Effector CD8-positive, alpha-beta T cell (primary cell): ENCODE results near the gene CMKLR1.

Experiments
- DNase-seq: peaks from one replicate; lab custom pipeline; 2025; lab: John Stamatoyannopoulos, UW

Gene CMKLR1

DNA sequence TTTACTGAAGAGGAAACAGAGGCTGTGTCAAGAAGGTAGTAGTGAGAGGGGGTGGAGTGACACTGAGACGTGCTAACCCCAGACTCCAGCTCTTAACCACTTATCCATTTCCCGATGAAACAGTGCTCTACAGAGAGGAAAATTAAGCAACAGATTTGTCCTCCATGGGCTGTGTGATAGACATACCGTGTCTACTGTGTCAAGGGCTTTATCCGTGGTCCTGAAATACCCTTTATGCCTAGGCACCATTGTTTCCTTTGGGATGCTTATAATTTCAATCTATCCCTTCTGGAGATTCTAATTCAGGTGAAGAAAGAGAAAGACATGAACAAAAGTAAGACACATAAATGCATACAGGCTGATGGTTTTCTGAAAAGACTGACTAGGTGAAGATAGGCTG lies 71.7 kb downstream of the CMKLR1 start:
- no peak for DNase-seq

DNA sequence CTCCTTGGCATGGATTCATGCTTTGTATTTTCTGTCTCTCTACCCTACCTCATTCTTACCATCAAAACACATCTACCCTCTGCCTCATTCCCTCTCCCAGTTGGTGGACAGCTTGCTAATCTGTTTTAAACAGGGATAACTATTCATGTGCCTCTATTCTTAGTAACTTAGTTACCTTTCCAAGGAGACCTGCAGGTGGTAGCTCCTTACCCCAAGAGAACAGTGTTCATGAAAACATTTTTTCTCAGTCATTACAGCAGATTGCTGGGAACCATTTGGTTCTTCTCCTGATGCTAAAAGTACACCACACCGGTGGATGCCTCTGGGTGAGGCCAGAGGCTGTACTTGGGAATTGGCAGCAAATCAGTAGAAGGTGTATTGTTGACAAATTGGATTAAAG lies 73.0 kb downstream of the CMKLR1 start:
- DNase-seq = no peak

DNA sequence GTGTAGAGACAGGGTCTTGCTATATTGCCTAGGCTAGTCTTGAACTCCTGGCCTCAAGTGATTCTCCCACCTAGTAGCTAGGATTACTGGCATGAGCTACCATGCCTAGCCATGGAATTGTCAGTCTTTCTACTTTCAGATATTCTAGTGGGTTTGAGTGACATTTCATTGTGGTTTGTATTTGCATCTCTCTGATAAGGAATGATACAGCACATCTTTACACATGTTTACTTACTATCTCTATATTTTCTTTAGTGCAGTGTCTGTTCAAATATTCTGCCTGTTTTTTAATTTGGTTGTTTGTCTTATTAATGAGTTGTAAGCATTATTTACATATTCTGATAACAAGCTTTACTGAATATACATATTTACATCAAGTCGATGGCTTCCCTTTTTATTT lies 73.6 kb downstream of the CMKLR1 start:
- no peak for DNase-seq

DNA sequence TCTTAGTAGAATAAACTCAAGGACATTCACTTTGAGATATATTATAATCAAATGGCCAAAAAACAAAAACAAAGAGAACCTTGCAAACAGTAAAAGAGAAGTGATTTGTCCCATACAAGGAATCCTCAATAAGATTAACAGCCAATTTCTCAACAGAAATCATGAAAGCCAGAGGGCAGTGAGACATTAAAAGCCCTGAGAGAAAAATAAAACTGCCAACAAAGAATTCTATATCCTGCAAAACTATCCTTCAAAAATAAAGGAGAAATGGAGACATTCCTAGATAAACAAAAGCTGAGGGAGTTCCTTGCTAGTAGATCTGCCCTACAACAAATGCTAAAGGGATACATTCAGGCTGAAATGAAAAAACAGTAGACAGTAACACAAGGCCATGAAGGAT lies 78.1 kb downstream of the CMKLR1 start:
- no peak for DNase-seq

DNA sequence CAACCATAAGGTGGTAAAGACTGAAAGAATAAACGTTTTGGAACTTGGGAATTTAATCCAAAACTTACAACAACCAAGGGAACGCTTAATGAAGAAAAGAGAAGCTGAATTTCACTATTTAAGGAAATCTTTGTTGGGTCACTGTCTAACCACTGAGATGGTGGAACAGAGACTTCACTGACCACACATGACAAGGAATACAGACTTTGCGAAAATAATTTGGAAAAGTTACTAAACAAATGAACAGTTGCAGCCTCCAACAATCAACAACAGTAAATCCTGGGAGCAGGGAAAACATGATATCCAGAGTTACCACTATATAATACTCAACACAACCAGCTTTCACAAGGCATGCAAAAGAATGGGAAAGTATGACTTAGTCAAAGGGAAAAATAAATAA lies 79.1 kb downstream of the CMKLR1 start:
- no peak for DNase-seq

DNA sequence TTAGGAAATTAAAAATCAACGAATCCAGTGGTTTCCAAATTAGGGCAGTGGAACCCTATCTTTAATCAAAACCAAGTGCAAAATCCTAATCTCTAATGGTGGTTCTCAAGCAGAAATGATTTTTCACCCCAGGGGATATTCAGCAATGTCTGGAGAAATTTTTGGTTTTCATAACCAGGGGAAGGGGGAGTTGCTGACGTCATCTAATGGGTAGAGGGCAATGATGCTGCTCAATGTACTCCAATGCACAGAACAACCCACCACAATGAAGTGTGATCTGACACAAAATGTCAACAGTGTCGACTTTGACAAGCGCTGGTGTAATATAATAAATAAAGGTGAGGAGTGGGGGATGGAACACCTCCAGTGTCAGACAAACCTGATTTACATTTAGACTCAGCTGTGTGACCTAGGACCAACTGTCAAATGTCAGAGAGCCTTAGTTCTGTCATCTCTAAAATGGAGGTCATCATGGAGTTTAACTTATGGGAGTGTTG lies 81.5 kb downstream of the CMKLR1 start:
- DNase-seq = no peak

DNA sequence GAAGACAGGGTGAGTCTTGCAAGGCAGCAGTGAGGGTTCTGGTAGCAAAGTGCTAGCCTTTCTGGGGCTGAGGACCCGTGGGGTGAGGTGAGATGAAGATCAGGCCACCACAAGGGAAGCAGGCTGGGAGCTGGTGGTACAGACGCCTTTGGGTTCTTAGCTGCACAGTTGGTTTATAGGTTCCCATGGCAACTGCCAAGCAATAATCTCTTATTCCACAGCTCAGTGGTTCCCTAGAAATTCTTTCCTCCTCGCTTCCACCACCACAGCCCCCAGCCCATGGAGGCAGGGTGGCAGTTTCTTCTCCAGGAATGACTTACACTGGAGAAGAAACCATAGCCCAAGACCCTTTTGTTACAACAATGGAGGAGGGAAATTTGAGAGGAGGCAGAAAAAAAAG lies 82.1 kb downstream of the CMKLR1 start:
- DNase-seq = no peak

DNA sequence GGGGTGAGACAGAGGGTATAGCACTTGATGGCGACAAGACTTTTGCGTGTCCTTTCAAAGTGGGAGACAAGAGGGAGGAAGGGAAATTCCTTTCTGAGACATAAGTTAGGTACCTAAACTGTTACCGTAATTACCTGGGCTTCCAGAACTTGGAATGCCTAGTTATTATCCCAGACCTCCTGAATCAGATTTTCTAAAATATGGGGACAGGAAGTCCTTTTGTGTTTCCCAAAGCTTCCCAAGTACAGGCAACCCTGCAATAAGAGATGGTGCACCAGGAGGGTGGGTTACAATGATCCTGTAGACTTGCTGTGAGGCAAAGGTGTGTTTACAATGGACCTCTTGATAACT lies 83.9 kb downstream of the CMKLR1 start:
- DNase-seq = no peak

DNA sequence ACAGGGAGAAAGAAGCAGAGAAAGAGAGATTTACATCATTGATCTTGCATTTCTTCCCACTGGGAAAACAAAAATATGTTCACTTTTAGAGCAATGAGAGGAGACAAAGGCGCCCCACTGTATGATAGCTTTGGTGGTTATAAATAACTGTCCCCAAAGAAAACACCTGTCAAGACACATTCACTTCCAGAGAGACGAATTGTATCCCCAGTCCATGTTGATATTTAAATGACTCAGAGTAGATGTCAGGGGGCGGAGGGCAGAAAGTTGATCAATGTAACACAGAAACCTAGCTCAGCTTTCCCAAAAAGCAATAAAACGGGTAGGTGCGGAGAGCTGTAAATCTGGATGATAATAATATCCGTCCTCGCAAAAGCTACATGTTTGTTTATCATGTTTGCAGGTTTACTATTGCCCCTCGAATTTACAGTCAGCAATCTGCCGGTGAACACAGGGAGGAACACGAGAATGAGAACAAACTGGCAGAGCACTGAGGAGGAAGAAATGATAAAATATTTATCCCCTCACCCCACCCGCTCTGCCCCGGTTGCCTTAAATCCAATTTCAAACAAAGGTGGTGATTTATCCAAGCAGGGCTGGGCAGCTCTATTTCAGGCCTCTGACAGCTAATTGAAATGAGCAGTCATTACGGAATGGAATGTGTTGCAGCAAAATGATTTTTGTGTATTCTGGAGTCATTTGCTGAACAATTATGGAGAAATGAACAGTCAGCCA lies 84.4 kb downstream of the CMKLR1 start:
- no peak for DNase-seq

DNA sequence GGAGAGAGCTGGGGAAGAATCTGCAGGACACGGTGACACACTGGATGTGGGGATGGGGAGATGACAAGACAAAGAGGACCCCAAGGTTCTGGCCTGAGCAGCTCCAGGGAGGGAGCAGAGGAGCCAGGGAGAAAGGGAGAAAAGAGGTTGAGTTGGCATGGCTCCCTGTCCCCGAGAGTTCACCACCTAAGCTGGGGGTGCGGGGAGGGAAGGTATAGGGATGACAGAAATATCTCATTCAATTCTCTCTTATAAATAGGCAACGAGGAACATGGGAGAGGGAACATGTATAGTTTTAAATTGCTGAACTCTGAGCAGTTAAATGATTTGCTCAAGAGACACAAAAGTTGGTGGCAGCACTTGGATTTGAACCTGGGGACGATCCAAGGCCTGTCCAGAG lies 85.1 kb downstream of the CMKLR1 start:
- DNase-seq = no peak

DNA sequence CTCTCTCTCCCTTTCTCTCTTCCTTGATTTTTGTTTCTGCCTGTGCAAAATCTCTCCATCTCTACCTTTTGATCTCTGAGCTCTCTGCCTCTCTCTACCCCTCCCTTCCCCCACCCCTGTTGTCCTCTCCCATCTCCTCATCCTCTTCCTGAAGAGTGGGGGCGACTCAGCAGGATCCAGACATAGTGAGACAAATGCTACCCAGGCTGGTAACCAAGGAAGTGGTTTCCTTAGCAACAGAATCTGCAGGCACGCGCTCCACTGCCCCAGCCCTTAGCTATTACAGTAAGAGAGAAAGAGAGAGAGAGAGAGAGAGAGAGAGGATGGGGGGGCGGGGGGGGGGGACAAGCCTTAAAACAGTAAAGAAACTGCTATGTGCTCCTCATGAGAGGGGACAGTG lies 85.6 kb downstream of the CMKLR1 start:
- DNase-seq = no peak

DNA sequence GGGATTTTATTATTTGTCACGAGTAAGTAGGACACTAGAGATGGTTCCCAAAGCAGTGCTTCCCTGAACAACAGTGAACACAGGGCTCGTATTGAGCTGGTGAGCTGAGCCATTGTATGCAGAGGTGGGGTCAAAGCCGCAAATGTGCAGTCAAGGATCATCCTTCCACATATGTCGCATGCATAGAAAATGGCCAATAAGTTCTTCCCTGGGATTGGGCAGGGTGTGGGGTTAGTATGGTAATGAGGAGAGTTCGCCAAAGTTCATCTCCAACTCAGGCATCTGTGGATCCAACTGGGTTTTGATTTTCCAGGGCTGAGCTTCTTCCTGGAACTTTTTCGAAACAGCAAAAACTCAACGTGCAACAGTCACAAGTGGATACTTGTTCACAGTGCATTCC lies 86.6 kb downstream of the CMKLR1 start:
- no peak for DNase-seq

DNA sequence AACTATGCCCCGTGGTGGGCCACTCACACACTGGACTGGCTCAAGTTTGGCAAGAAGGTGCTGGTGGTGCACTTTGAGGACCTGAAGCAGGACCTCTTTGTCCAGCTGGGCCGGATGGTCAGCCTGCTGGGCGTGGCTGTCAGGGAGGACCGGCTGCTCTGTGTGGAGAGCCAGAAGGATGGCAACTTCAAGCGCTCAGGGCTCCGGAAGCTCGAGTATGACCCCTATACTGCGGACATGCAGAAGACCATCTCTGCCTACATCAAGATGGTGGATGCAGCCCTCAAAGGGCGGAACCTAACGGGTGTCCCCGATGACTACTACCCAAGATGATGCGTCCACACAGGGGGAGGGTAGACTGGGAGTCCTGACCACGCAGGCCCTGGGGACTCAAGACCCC lies 91.1 kb downstream of the CMKLR1 start:
- DNase-seq = no peak

DNA sequence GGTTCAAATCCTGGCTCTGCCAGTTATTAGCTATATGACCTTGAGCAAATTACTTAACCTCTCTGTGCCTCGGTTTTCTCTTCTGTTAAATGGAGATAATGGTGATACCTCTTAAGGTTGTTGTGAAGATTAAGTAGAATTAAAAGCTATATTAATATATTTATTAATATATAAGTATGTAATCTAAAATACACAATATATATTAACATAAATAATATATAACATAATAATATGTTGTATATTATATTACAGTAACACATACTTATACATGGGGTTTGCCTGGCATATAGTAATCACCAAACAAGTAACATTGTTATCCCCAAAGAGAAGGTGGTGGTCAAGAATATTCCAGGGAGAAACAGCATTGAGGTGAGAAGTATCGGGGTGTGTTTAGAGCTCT lies 92.0 kb downstream of the CMKLR1 start:
- no peak for DNase-seq

DNA sequence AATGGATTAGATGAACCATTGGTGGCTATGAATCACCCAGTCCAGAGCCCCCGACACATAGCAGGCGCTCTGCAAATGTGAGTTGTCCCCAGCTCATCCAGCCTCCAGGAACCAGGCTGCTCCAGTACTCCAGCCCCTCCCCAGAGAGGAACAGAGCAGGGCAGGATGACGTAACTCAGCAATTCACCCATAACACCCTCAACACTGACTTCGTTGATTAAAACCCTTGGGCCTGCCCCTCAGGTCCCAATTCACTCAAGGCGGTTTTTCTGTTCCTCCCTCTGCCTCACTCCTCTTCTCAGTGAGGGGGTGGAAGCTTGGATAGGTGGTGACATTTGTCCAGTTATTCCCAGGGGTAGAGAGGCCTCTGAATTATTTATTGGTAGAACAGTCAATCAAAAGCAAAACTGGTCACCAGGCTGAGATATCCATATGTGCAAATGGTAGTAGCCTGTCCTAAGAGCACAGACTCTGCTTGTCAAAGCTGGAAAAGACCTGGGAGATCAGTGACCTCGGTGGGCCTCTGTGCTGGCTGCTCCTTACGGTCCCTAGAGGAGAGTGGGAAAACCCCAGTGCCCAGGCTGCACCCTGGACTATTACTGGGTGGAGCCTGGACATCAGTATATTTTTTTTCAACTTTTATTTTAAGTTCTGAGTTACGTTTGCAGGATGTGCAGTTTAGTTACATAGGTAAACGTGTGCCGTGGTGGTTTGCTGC lies 97.0 kb downstream of the CMKLR1 start:
- no peak for DNase-seq

DNA sequence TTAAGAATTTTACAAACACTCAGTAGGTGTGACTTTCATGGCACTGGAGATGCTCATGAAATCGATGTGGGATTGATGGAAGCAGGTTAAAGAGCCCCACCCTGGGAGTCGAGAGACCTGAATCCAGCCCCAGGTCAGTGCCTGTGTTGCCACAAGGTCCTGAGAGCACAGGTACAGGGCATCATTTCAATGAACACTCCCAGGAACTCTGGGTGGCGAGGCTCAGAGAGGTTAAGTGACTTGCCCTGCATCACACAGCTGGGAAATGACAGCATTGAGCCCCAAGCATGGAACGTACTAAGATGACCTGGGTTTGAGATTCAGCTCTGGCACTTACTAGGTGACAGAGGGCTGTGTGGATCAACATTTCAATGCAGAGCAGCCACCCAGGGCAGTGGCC lies 98.2 kb downstream of the CMKLR1 start:
- no peak for DNase-seq

DNA sequence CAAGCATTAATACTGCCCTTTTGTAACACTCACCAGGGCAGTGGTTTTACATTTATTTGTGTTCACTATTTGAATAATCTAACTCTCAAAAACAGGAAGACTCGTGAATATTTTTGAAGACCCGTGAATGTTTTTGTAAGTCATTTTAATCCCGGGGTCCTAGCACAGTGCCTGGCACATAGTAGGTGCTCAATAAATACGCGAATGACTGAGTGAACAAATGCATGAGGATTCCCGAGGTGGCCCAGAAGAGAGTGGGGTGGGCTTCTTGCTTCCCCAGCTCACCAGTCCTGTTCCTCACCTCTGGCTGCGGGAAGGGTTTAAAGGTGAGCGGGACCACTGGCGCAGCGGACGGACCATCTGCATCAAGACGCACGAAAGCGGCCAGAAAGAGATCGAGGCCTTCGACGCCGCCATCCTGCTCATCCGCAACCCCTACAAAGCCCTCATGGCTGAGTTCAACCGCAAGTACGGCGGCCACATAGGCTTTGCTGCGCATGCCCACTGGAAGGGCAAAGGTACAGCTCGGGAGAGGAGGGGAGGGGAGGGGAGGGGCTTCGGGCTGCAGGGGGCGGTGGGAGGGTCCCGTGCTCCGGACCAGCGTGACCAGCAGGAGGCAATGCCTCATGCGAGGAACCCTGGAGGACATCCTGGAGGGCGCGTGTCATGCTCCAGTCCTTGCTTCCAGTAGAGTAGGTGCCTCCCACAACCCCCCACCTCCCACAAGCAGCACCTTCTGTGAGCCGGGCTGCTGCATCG lies 98.9 kb downstream of the CMKLR1 start:
- no peak for DNase-seq

DNA sequence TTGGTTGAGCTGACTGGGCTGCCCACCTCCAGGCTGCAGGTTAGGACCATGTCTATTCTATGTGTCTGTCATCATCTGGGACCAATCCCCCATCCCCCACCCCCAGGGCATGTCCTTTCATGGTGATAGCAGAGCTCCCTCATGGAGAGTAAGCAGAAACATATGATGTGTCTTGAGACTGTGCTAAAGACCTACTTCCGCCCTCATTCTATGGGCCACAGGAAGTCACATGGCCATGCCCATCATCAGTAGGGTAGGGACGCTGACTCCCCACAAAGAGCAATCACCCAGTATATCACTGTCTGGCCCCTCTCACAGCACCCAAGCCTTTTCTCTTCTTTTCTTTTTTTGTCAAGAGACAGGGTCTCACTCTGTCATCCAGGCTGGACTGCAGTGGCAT lies 99.7 kb downstream of the CMKLR1 start:
- no peak for DNase-seq

DNA sequence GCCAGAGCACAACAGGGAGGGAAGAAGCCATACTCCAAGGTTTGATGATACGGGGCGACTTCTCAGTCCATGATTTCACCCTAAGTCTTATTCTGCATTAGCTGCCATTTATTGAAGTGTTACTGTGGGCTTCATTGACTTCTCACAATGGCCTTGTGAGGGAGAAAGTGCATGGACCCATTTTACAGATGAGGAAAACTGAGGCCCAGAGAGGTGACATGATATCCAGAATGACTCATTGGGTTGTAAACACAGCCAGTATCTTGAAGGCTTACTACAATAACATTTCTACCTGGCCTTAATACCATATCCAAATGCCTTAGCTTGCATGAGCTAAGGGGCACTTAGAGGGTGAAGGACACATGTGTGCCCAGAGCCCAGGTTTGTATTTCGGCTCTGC lies 100.6 kb downstream of the CMKLR1 start:
- DNase-seq = no peak
